ENCODE data around the gene KANK3.
"Not testable (repeated sequence)": the region's sequence is repeated elsewhere in the genome, so short reads cannot be mapped to it uniquely, and the experiment has no call there.

KANK3 gene

GRCh38 chr19:8370176-8371010 lies 27.3 kb upstream of the KANK3 start:
- DNase-seq (ENCODE audit: low read depth) = no peak

GRCh38 chr19:8367327-8368001 lies 24.4 kb upstream of the KANK3 start:
- DNase-seq (ENCODE audit: low read depth) = no peak

GRCh38 chr19:8366961-8367326 lies 23.9 kb upstream of the KANK3 start:
- no peak for DNase-seq (ENCODE audit: low read depth)

- DNase-seq (ENCODE audit: low read depth) = no peak
These were observed 23.1 kb upstream of the KANK3 start for GRCh38 chr19:8366121-8366581.

DNA sequence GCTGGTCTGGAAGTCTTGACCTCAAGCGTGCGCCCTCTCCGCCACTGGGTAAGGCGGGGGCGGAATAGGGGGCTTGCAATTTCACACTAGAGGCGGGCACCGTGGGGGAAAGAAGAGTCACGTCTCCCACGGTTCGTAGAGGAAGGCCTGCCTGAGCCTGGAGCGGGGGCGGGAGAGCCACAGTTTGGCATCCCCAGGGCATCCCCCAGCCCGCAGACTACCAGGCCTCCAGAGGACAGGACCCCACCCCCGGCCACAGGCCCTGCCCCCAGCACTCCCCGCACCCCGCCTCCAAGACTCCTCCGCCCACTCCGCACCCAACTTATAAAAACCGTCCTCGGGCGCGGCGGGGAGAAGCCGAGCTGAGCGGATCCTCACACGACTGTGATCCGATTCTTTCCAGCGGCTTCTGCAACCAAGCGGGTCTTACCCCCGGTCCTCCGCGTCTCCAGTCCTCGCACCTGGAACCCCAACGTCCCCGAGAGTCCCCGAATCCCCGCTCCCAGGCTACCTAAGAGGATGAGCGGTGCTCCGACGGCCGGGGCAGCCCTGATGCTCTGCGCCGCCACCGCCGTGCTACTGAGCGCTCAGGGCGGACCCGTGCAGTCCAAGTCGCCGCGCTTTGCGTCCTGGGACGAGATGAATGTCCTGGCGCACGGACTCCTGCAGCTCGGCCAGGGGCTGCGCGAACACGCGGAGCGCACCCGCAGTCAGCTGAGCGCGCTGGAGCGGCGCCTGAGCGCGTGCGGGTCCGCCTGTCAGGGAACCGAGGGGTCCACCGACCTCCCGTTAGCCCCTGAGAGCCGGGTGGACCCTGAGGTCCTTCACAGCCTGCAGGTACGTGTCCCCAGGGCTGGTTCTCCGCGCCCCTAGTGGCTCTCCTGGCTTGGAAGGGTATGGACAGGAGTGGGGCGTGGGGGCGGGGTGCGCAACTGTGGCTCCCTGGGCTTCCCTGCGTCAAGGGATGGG lies 21.0 kb upstream of the KANK3 start, which contains the start of gene ANGPTL4:
Gene ANGPTL4 (plus strand): TSS at position 353 of the 969 bp plus-strand sequence. CDS start 167 bp downstream, at position 520.
- peak; percentile 4 for DNase-seq (ENCODE audit: low read depth)

GRCh38 chr19:8361921-8362793 lies 19.1 kb upstream of the KANK3 start:
- no peak for DNase-seq (ENCODE audit: low read depth)

- no peak for DNase-seq (ENCODE audit: low read depth)
These were observed 17.1 kb upstream of the KANK3 start for GRCh38 chr19:8360196-8360595.

GRCh38 chr19:8358948-8359347 lies 15.9 kb upstream of the KANK3 start:
- DNase-seq (ENCODE audit: low read depth) = no peak

GRCh38 chr19:8357007-8357521 lies 14.0 kb upstream of the KANK3 start:
- no peak for DNase-seq (ENCODE audit: low read depth)

DNA sequence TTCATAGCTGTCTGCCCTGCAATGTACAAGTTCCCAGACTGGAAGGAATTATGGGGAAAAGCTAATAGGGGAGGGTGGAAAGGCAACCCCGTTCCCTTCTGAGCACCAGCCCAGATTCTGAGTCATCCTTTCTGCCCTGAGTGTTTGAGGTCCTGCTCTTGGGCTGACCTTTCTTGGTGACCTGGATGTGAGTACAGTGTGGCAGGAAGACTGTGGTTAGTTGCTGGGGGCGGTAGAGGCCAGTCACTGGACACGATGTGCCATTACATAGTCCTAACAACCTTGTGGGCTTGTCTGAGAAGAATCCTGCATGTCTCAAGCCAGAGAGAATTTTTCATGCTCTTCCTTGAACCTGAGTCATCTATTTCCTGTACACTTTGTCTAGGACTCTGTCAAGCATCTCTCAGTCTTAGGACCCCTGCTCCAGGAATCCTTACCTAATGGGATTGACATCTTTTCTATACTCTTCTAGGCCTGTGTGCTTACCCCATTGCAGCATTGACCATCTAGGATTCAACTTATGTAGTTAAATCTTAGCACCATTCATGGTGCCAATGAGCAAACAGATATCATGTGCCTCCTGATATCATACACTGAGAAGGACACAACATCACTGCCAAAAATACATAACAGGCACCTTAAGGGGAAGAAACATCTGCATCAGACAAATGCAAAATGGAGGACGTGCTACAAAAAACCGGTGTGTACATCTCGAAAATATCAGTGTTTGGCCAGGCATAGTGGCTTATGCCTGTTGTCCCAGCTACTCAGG lies 12.8 kb upstream of the KANK3 start:
- no peak for DNase-seq (ENCODE audit: low read depth)

DNA sequence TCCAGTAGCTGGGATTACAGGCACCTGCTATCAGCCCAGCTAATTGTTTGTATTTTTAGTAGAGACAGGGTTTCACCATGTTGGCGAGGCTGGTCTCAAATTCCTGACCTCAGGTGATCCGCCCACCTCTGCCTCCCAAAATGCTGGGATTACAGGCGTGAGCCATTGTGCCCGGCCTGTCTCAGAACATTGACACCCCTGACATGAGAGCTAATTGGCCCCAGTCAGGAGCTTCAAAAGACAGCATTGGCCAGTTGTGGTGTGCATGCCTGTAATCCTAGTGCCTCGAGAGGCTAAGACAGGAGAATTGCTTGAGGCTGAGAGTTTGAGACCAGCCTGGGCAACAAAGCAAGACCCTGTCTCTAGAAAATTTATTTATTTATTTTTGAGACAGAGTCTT lies 9.8 kb upstream of the KANK3 start:
- DNase-seq (ENCODE audit: low read depth) = not testable (repeated sequence)

DNA sequence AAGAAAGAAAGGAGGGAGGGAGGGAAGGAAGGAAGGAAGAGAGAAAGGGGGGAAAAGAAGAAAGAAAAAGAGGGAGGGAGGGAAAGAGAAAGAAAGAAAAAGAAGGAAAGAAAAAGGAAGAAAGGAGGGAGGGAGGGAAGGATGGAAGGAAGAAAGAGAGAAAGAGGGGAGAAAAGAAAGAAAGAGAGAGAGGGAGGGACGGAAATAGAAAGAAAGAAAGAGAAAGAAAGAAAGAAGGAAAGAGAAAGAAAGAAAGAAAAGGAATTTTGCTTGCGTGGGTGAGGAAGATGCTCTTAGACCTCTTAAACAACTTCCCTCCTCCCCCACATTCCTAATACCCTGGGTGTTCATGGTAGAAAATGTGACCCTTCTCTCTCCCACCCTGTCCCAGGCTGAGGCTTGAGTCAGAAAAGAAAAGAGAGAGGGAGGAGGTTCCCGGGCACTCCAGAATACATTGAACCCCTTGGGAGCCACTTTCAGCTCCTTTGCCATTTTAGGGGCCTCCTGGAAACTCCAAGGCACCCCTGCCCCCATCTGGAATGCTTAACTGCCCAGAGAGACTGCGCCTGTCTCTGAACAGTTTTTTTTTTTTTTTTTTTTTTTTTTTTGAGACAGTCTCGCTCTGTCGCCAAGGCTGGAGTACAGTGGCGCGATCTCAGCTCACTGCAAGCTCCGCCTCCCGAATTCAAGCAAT lies 9.2 kb upstream of the KANK3 start:
- DNase-seq (ENCODE audit: low read depth) = no peak

- DNase-seq (ENCODE audit: low read depth) = not testable (repeated sequence)
These were observed 6.7 kb upstream of the KANK3 start for GRCh38 chr19:8349629-8350372.

DNA sequence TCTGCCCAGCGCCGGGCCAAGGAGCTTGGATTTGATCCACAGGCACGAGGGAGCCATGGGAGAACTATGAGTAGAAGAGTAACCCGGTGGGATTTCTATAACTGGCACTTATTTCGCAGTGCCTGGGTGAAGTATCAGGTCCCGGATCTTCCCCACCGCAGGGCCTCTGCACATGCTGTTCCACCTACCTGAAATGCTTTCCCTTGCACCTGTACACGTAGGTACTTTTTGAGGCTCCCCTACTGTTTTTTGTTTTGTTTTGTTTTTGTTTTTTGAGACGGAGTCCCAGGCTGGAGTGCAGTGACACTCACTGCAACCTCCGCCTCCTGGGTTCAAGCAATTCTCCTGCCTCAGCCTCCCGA lies 402 bp upstream of the KANK3 start:
- no peak for DNase-seq (ENCODE audit: low read depth)

DNA sequence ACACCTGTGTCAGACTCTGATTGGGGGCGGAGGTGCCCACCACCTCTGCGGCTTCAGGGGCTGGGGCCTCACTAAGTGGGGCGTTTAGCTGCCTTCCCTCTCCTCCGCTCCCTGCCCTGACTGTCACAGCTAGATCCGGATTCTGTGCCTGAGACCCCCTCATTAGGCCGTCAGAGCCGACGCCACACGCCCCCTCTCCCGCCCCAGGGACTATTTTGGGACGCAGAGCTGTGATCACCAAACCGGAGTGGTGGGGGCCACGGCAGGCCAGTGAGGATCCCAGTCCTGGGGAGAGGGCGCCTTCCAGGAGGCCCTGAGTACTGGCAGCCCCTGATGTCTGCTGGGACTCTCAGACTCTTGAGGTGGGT lies 762 bp downstream of the KANK3 start:
- DNase-seq (ENCODE audit: low read depth) = no peak

DNA sequence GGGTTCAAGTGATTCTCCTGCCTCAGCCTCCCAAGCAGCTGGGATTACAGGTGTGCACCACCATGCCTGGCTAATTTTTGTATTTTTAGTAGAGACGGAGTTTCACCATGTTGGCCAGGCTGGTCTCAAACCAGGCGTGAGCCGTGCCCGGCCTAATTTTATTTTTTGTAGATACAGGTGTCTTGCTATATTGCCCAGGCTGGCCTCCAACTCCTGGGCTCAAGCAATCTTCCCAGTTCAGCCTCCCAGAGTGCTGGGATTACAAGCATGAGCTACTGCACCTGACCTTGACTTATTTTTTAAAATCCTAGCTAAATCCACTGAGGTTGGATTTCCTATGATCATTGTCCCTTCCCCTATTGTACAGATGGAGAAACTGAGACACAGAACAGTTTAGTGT lies 1.6 kb downstream of the KANK3 start:
- not testable (repeated sequence) for DNase-seq (ENCODE audit: low read depth)

DNA sequence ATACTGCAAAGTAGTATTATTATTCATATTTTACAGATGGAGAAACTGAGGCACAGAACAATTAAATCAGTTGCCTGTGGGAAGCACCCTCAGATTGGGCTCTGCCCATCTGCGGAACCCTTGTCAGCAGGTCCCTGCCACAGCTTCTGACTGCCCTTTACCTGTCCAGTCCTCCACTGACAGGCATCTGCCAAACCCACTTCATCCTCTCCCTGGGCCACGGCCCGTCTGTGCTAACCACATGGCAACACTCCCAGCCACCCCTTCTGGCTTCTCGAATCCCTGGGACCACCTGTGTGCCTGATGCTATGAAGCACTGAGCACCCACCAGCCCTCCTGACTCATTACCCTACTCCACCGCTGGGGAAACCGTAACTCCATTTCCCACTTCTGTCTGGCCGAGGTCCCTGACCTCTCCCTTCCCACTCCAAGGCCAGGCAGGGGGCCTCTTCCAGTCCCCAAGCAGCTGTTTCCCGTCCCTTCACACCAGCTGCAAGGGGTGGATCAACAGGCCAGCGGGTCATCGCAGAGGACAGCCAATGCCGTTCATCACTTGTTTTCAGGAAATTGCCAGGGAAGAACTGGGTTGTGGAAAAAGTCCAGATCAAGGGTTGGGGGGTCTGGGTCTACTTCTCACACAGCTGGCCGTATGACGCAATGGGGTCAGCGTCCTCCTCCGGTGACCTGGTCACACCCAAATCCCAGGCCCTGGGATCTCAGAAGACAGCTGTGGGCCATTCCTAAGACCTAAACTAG lies 2.5 kb downstream of the KANK3 start:
- DNase-seq (ENCODE audit: low read depth) = no peak

- no peak for DNase-seq (ENCODE audit: low read depth)
These were observed 4.2 kb downstream of the KANK3 start for GRCh38 chr19:8338835-8339234.

All from stimulated activated CD8-positive, alpha-beta memory T cell treated with anti-CD3 and anti-CD28 coated beads, Interleukin-15, amount 100 ng/mL, for 24 hours (primary cell).